K562 (cell line): ENCODE data around the gene DAPK1. TPM values are rescaled to one million over a fixed set of nuclear protein-coding genes. Genes with fewer than 3 reads are reported as not detected.

Experiments used
- ATAC-seq: fragments of 200-7000 bp; cut with Tn5 transposase; 3 replicates; pipeline ENCODE4 v1.9.1; 2020; ENCODE audit warnings: moderate library complexity
- BruUV-seq: library from RNA; stranded (reverse); fragments of 400-500 nt; replicated peaks from 2 replicates; lab custom pipeline; 2021; lab: Mats Ljungman, UMichigan
- CTCF ChIA-PET: fragments of 300-600 bp; formaldehyde crosslinking; extraction: SDS; loops from one replicate; lab custom pipeline; 2021; ENCODE audit warnings: low intra/inter-chr PET ratio; lab: Yijun Ruan, JAX
- POLR2A ChIA-PET: fragments of 300-600, 350-650 bp; sonication (Branson Sonifier 250); formaldehyde crosslinking; extraction: SDS; loops from one replicate; lab custom pipeline; 2021; ENCODE audit warnings: antibody characterized with exemption, inconsistent platforms; lab: Yijun Ruan, JAX
- DNase-seq, 4 experiments: peaks; one replicate each; pipeline versions ENCODE4 v3.0.0 to v3.0.0-alpha.2; 2011 to 2018; ENCODE audit warnings: low spot score in 3 of 4, mixed read lengths in 3 of 4; ENCODE audit errors: extremely low read depth in 1 of 4
- FAIRE-seq: peaks from 2 replicates; lab custom pipeline; 2011; peaks lifted over from hg19 to GRCh38; lab: Jason Lieb, UNC
- H2AFZ ChIP-seq: 2 replicates; pipeline ENCODE4 v1.6.0; 2011; ENCODE audit warnings: low read depth, low read length, control low read depth, inconsistent platforms
- H3K27ac ChIP-seq: fragments of 200-600 bp; 3 replicates; pipeline ENCODE4 v1.8.0; 2011; ENCODE audit warnings: low read depth, mild to moderate bottlenecking, control low read depth, inconsistent platforms, low read length, moderate library complexity, mixed read lengths; ENCODE audit errors: extremely low read depth
- H3K27me3 ChIP-seq, 2 experiments: fragments of 300-600 bp in 1 of 2; 2 replicates in 1 of 2; 3 replicates in 1 of 2; pipeline versions ENCODE4 v1.6.0 to v1.8.0; 2011; ENCODE audit warnings: inconsistent platforms in 2 of 2, low read length in 2 of 2, mild to moderate bottlenecking in 1 of 2, mixed read lengths in 1 of 2, moderate library complexity in 1 of 2; ENCODE audit not compliant: control insufficient read depth in 2 of 2, insufficient read depth in 2 of 2
- H3K36me3 ChIP-seq: fragments of 300-600 bp; 3 replicates; pipeline ENCODE4 v1.8.0; 2011; ENCODE audit warnings: mild to moderate bottlenecking, low read length, inconsistent platforms; ENCODE audit not compliant: control insufficient read depth, insufficient read depth
- H3K4me1 ChIP-seq, 2 experiments: fragments of 200-600 bp in 1 of 2; replicated peaks in 1 of 2; 2 replicates in 1 of 2; 3 replicates in 1 of 2; pipeline versions ENCODE4 v1.5.1 to v1.8.0; 2011; ENCODE audit warnings: inconsistent platforms in 2 of 2, low read length in 2 of 2, mild to moderate bottlenecking in 1 of 2, mixed read lengths in 1 of 2, moderate library complexity in 1 of 2; ENCODE audit not compliant: control insufficient read depth in 2 of 2, insufficient read depth in 2 of 2
- H3K4me2 ChIP-seq: 2 replicates; pipeline ENCODE4 v1.6.1; 2011; ENCODE audit warnings: low read length, control low read depth, inconsistent platforms, mixed read lengths; ENCODE audit not compliant: insufficient read depth
- H3K4me3 ChIP-seq: fragments of 200-600 bp; sonication (generic), shearing (Covaris generic); 2 replicates; pipeline ENCODE4 v1.5.1; 2016; ENCODE audit warnings: control low read depth, inconsistent platforms
- H3K79me2 ChIP-seq: fragments of 200-600 bp; 3 replicates; pipeline ENCODE4 v1.8.0; 2011; ENCODE audit warnings: low read length, inconsistent platforms; ENCODE audit not compliant: control insufficient read depth, insufficient read depth
- H3K9ac ChIP-seq, 2 experiments: 2 replicates each; pipeline versions ENCODE4 v1.6.0 to v1.6.1; 2011; ENCODE audit warnings: low read depth in 2 of 2, low read length in 2 of 2, control low read depth in 1 of 2, inconsistent platforms in 1 of 2, mild to moderate bottlenecking in 1 of 2, mixed read lengths in 1 of 2; ENCODE audit not compliant: insufficient read depth in 1 of 2
- H3K9me1 ChIP-seq: one replicate; pipeline ENCODE4 v1.6.0; 2011; ENCODE audit warnings: inconsistent platforms, mild to moderate bottlenecking, low read length, moderate library complexity; ENCODE audit not compliant: control insufficient read depth, insufficient read depth
- H3K9me3 ChIP-seq: replicated peaks from 2 replicates; pipeline ENCODE4 v1.5.1; 2011; ENCODE audit warnings: low read depth, low read length, inconsistent platforms; ENCODE audit not compliant: control insufficient read depth, insufficient read depth
- H4K20me1 ChIP-seq: replicated peaks from 2 replicates; pipeline ENCODE4 v1.6.1; 2011; ENCODE audit warnings: low read length, inconsistent platforms, mixed read lengths; ENCODE audit not compliant: control insufficient read depth, insufficient read depth
- BRF1 ChIP-seq: IDR thresholded peaks from 3 replicates; pipeline ENCODE4 v1.6.1; 2011; ENCODE audit warnings: borderline replicate concordance, mild to moderate bottlenecking; ENCODE audit not compliant: insufficient read length; ENCODE audit errors: extremely low read depth
- E2F4 ChIP-seq: sonication (generic); formaldehyde crosslinking; IDR thresholded peaks from 2 replicates; pipeline ENCODE4 v1.8.0; 2022; ENCODE audit warnings: mild to moderate bottlenecking, low read depth, missing genetic modification reagents
- ELK3 ChIP-seq: fragments of 450-650 bp; formaldehyde crosslinking; IDR thresholded peaks from 2 replicates; pipeline ENCODE4 v1.4.0; 2020; ENCODE audit warnings: mild to moderate bottlenecking
- GATAD2A ChIP-seq: fragments of 450-650 bp; IDR thresholded peaks from 2 replicates; pipeline ENCODE4 v1.6.1; 2017
- GTF2F1 ChIP-seq: IDR thresholded peaks from 2 replicates; pipeline ENCODE4 v1.6.1; 2011; ENCODE audit warnings: low read depth, low read length, improper control_type of control experiment
- KLF6 ChIP-seq: fragments of 250-450 bp; sonication (Bioruptor Pico); IDR thresholded peaks from 2 replicates; pipeline ENCODE4 v1.4.0; 2020; ENCODE audit warnings: mild to moderate bottlenecking, moderate library complexity, borderline replicate concordance
- MIER1 ChIP-seq: fragments of 450-650 bp; IDR thresholded peaks from 2 replicates; pipeline ENCODE4 v1.6.1; 2016; ENCODE audit warnings: antibody characterized with exemption, mild to moderate bottlenecking, low read depth
- MITF ChIP-seq: IDR thresholded peaks from 2 replicates; pipeline ENCODE4 v1.6.1; 2014; ENCODE audit warnings: antibody characterized with exemption
- SAFB ChIP-seq: fragments of 200-400 bp; formaldehyde crosslinking; IDR thresholded peaks from 2 replicates; pipeline ENCODE4 v1.6.1; 2017; ENCODE audit warnings: low read depth, low read length, borderline replicate concordance
- SNIP1 ChIP-seq: fragments of 450-650 bp; IDR thresholded peaks from 2 replicates; pipeline ENCODE4 v1.7.1; 2017; ENCODE audit warnings: low read depth, mild to moderate bottlenecking
- ZFP30 ChIP-seq: fragments of 250-450 bp; sonication (Bioruptor Pico); IDR thresholded peaks from 2 replicates; pipeline ENCODE4 v1.8.0; 2022; ENCODE audit warnings: moderate library complexity, mild to moderate bottlenecking, inconsistent platforms, borderline replicate concordance
- WGBS: fragments of 100-300 bp; shearing (Covaris generic); methylation state at CpG from one replicate; pipeline ENCODE4 v1.1.6; 2016; ENCODE audit warnings: low coverage, mixed read lengths; ENCODE audit not compliant: insufficient coverage; ENCODE audit errors: missing lambda C conversion rate; 5-methylcytosine and 5-hydroxymethylcytosine counted together
- in situ Hi-C: fragments of 300-500 bp; cut with MboI; formaldehyde crosslinking; loops from 4 replicates; pipeline ENCODE4 v1.15.0; 2018; ENCODE audit warnings: inconsistent platforms, mixed read lengths
- intact Hi-C: fragments of 100-400 bp; cut with micrococcal nuclease; formaldehyde crosslinking; loops from 2 replicates; pipeline ENCODE4 v1.14.2; 2022
- polyA plus RNA-seq, 8 experiments: library from polyadenylated mRNA; depleted of rRNA in 4 of 8; stranded (reverse) in 5 of 8; unstranded in 3 of 8; fragments of >200 nt; fragmentation: Nextera tagmentation in 2 of 8; fragmentation: Illumina TruSeq in 1 of 8; extraction: Ambion mirVana in 2 of 8; extraction: Trizol in 1 of 8; gene quantifications; 2 replicates each; pipeline versions ENCODE4 v1.2.1 to v1.2.3, GENCODE V29; 2011 to 2014; ENCODE audit warnings: inconsistent platforms in 1 of 8, missing spikeins in 1 of 8
- total RNA-seq, 7 experiments: library from RNA; depleted of rRNA in 6 of 7; stranded (reverse); fragments of >200 nt in 6 of 7; fragmentation: Illumina TruSeq in 2 of 7; extraction: Trizol in 2 of 7; gene quantifications; 2 replicates each; pipeline versions ENCODE4 v1.2.1 to v1.2.3, GENCODE V29; 2011 to 2021; ENCODE audit warnings: low replicate concordance in 1 of 7

The DAPK1 gene
- total and polyA plus RNA-seq, 9 of the 15 experiments (the other 6 are each of a cell fraction or from before 2014, with no cell fraction given) = 1.7 to 26.4 (median 15.8) TPM

- TF ChIP-seq BRF1 (no peak), SAFB (no peak), ELK3 (CRISPR knock-in tag) (no peak)
Observed at GRCh38 chr9:87714819-87715218, 217.2 kb downstream of the DAPK1 start (continued).

- Histone ChIP-seq H3K79me2 (no peaks in the 10 kb centered on the region), H3K9ac (no peak overlapping the region), H3K9me3 (no peaks in the 10 kb centered on the region), H3K4me1 (peaks cover 21 to 49% of the 10 kb centered on the region in 2 experiments; a peak in 4 of 5 replicates), H2AFZ (no peak overlapping the region), H3K4me3 (no peak overlapping the region), H3K36me3 (no peaks in the 10 kb centered on the region; the same call in 2 of the 3 replicates), H3K9me1 (peaks cover 3% of the 10 kb centered on the region), H3K27ac (no peak overlapping the region), H3K27me3 (no peaks in the 10 kb centered on the region), H4K20me1 (no peaks in the 10 kb centered on the region), H3K4me2 (no peak overlapping the region)
- WGBS = 69% methylated on average over 2 of the region's 2 CpGs
- FAIRE-seq (no peak), DNase-seq (no peak), ATAC-seq (no peak)
- intact Hi-C loops = no loop called here
- BruUV-seq = no TSS peak
- no peak for TF ChIP-seq E2F4
- TF ChIP-seq GATAD2A = no peak
- TF ChIP-seq ZFP30 = no peak
- TF ChIP-seq GTF2F1 = no peak
- no peak for TF ChIP-seq MITF
- no peak for TF ChIP-seq MIER1
- TF ChIP-seq KLF6 = no peak
- no peak for TF ChIP-seq SNIP1
- ChIA-PET CTCF (no interaction called here), POLR2A (interaction anchor here (1.6 kb wide), 1 partner anchor 10 kb away, joined by 6 read pairs; the partner anchor contains the start of gene CTSL)
- in situ Hi-C loops = no loop called here
Observed at GRCh38 chr9:87716141-87716540, 218.5 kb downstream of the DAPK1 start.
